Endothelial cell of umbilical vein (primary cell): ENCODE data around the gene MCM3AP. TPM values are rescaled to one million over a fixed set of nuclear protein-coding genes. Genes with fewer than 3 reads are reported as not detected.

Experiments used
- BruUV-seq: library from RNA; stranded (reverse); fragments of 400-500 nt; replicated peaks from 2 replicates; lab custom pipeline; 2021; lab: Mats Ljungman, UMichigan
- CTCF ChIA-PET: fragments of 300-600, 350-600 bp; sonication (Branson Sonifier 250); formaldehyde crosslinking; loops from one replicate; lab custom pipeline; 2021; ENCODE audit warnings: antibody characterized with exemption, inconsistent platforms; lab: Charles Lee
- POLR2A ChIA-PET: fragments of 300-600, 350-600 bp; sonication (Branson Sonifier 250); formaldehyde crosslinking; loops from one replicate; lab custom pipeline; 2021; ENCODE audit warnings: antibody characterized with exemption, inconsistent platforms; lab: Charles Lee
- DNase-seq: peaks from one replicate; pipeline ENCODE4 v3.0.0-alpha.2; 2011; ENCODE audit warnings: low read depth, low spot score
- FAIRE-seq: peaks from 2 replicates; lab custom pipeline; 2011; peaks lifted over from hg19 to GRCh38; lab: Jason Lieb, UNC
- H2AFZ ChIP-seq: 2 replicates; pipeline ENCODE4 v1.6.0; 2012; ENCODE audit warnings: low read depth, low read length, control low read depth, inconsistent platforms
- H3K27ac ChIP-seq: 2 replicates; pipeline ENCODE4 v1.5.1; 2011; ENCODE audit warnings: low read depth, mild to moderate bottlenecking, control low read depth, low read length, moderate library complexity; ENCODE audit not compliant: insufficient read depth
- H3K27me3 ChIP-seq, 2 experiments: 2 replicates each; pipeline versions ENCODE4 v1.6.0 to v1.6.1; 2011; ENCODE audit warnings: low read length in 2 of 2, mixed read lengths in 1 of 2; ENCODE audit not compliant: control insufficient read depth in 2 of 2, insufficient read depth in 2 of 2
- H3K36me3 ChIP-seq, 2 experiments: 2 replicates in 1 of 2; 3 replicates in 1 of 2; pipeline ENCODE4 v1.5.1; 2011; ENCODE audit warnings: low read length in 2 of 2, mild to moderate bottlenecking in 1 of 2, moderate library complexity in 1 of 2; ENCODE audit not compliant: control insufficient read depth in 2 of 2, insufficient read depth in 2 of 2; ENCODE audit errors: extremely low read depth in 1 of 2
- H3K4me1 ChIP-seq: 3 replicates; pipeline ENCODE4 v1.5.1; 2011; ENCODE audit warnings: mild to moderate bottlenecking, low read length; ENCODE audit not compliant: control insufficient read depth, insufficient read depth; ENCODE audit errors: extremely low read depth
- H3K4me2 ChIP-seq: 2 replicates; pipeline ENCODE4 v1.6.1; 2011; ENCODE audit warnings: low read length, control low read depth, mixed read lengths; ENCODE audit not compliant: insufficient read depth
- H3K4me3 ChIP-seq, 3 experiments: fragments of 200-600 bp in 1 of 3; sonication (generic), shearing (Covaris generic) in 1 of 3; replicated peaks in 1 of 3; 2 replicates each; pipeline ENCODE4 v1.5.1; 2011 to 2016; ENCODE audit warnings: control low read depth in 3 of 3, low read length in 3 of 3, mild to moderate bottlenecking in 2 of 3, inconsistent platforms in 1 of 3, low read depth in 1 of 3, moderate library complexity in 1 of 3; ENCODE audit not compliant: insufficient read depth in 1 of 3
- H3K79me2 ChIP-seq: 2 replicates; pipeline ENCODE4 v1.6.0; 2012; ENCODE audit warnings: low read length, inconsistent platforms; ENCODE audit not compliant: control insufficient read depth, insufficient read depth
- H3K9ac ChIP-seq: replicated peaks from 2 replicates; pipeline ENCODE3; 2011; ENCODE audit warnings: low read length, control low read depth; ENCODE audit not compliant: insufficient read depth; ENCODE audit errors: extremely low read depth
- H3K9me1 ChIP-seq: replicated peaks from 3 replicates; pipeline ENCODE4 v1.6.0; 2011; ENCODE audit warnings: mild to moderate bottlenecking, low read length; ENCODE audit not compliant: control insufficient read depth, insufficient read depth; ENCODE audit errors: extremely low read depth
- H3K9me3 ChIP-seq: replicated peaks from 2 replicates; pipeline ENCODE4 v1.5.1; 2012; ENCODE audit warnings: low read length, inconsistent platforms; ENCODE audit not compliant: control insufficient read depth, insufficient read depth
- H4K20me1 ChIP-seq: replicated peaks from 2 replicates; pipeline ENCODE3; 2011; ENCODE audit warnings: mild to moderate bottlenecking, low read length; ENCODE audit not compliant: control insufficient read depth, insufficient read depth; ENCODE audit errors: extremely low read depth
- EZH2 ChIP-seq: IDR thresholded peaks from 2 replicates; pipeline ENCODE4 v1.6.1; 2012; ENCODE audit warnings: borderline replicate concordance, low read depth, mild to moderate bottlenecking, moderate library complexity, low read length, inconsistent platforms; ENCODE audit not compliant: severe bottlenecking
- FOS ChIP-seq: IDR thresholded peaks from 2 replicates; pipeline ENCODE4 v1.6.1; 2011; ENCODE audit warnings: mild to moderate bottlenecking, low read length, moderate library complexity, borderline replicate concordance; ENCODE audit not compliant: insufficient read depth
- GATA2 ChIP-seq: IDR thresholded peaks from 2 replicates; pipeline ENCODE4 v1.7.0; 2011; ENCODE audit warnings: low read depth, mild to moderate bottlenecking, moderate library complexity, mixed read lengths, low read length; ENCODE audit not compliant: insufficient read length, insufficient read depth
- JUN ChIP-seq: IDR thresholded peaks from 2 replicates; pipeline ENCODE4 v1.6.1; 2011; ENCODE audit warnings: borderline replicate concordance, low read depth; ENCODE audit not compliant: insufficient read length, insufficient read depth
- MYC ChIP-seq: IDR thresholded peaks from one replicate; pipeline ENCODE4 v1.6.1; 2011; ENCODE audit warnings: mild to moderate bottlenecking, low read depth, low read length
- POLR2A ChIP-seq: IDR thresholded peaks from 2 replicates; pipeline ENCODE4 v1.6.1; 2012; ENCODE audit warnings: low read depth, mild to moderate bottlenecking, control low read depth, low read length
- POLR2AphosphoS5 ChIP-seq: IDR thresholded peaks from 2 replicates; pipeline ENCODE4 v1.6.1; 2012; ENCODE audit warnings: low read depth, mild to moderate bottlenecking, control low read depth, low read length, moderate library complexity; ENCODE audit not compliant: insufficient read depth
- dilution Hi-C: fragments of 300-500 bp; cut with MboI; formaldehyde crosslinking; loops from one replicate; pipeline ENCODE4 v1.15.0; 2019; ENCODE audit warnings: low sequenced_read_pairs; ENCODE audit not compliant: extremely low pct_ligation_motif_present
- intact Hi-C: fragments of 100-400 bp; cut with micrococcal nuclease; formaldehyde crosslinking; loops from one replicate; pipeline ENCODE4 v1.10.0; 2022
- polyA plus RNA-seq, 4 experiments: library from polyadenylated mRNA; depleted of rRNA in 3 of 4; stranded (reverse) in 3 of 4; unstranded in 1 of 4; fragments of >200 nt; gene quantifications; 2 replicates each; pipeline versions ENCODE4 v1.2.1 to v1.2.3, GENCODE V29; 2011 to 2012; ENCODE audit warnings: missing spikeins in 1 of 4
- total RNA-seq: library from RNA; stranded (reverse); gene quantifications from 2 replicates; pipeline ENCODE4 v1.2.3, GENCODE V29; 2021
- TF ChIP-seq, protein P1 (sequence below), 2 donors: IDR thresholded peaks; 1 replicate in 1 of 2; 2 replicates in 1 of 2; pipeline ENCODE4 v1.5.1; 2011; ENCODE audit warnings: low read length in 2 of 2, mild to moderate bottlenecking in 2 of 2, moderate library complexity in 2 of 2, control low read depth in 1 of 2, inconsistent platforms in 1 of 2, low read depth in 1 of 2; ENCODE audit not compliant: insufficient read depth in 1 of 2; ENCODE audit errors: extremely low read depth in 1 of 2
- TF ChIP-seq, protein P2 (sequence below): IDR thresholded peaks from 2 replicates; pipeline ENCODE4 v1.6.1; 2011; ENCODE audit not compliant: insufficient read depth, insufficient read length

The MCM3AP gene
- total and polyA plus RNA-seq, 2 donors (not counting 3 experiments of a cell fraction or from before 2014, with no cell fraction given), result 37.9 to 115 TPM

DNA sequence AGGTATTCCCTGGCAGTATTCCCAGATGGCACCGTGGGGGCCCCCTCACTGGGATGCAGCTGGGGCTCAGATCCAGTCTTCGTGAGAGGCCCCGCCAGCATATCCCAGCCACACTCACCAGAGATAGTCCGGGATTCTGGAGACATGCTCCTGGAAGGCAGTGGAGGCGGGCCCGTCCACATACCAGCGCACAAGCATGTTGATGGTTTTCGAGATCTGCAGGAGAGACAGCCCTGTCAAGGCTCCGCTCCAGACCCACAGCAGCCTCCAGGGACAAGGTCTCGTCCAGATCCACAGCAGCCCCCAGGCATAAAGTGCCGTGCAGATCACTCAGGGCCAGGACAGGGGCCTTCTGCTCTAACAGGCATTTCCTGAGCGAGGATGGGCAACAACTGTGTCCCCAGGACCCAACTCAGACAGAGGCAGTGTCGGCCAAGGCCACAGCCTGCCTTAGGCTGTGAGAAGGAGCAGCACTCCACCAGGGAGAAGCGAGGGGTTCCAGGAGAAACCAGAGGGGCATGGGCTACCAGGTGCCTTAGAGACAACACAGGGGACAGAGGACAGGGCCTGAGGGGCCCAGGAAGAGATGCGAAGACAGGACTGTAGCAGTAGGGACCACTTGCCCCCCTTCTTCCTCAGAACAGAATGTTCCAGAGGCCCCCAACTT lies 71.7 kb downstream of the MCM3AP start:
- Histone ChIP-seq H3K9me3 (no peaks in the 10 kb centered on the region), H3K9ac (no peak overlapping the region), H3K27me3 (no peaks in the 10 kb centered on the region), H3K4me1 (no peaks in the 10 kb centered on the region), H3K36me3 (peaks cover 10 to 25% of the 10 kb centered on the region in 2 experiments), H3K4me3 (no peak overlapping the region), H3K4me2 (no peak overlapping the region), H3K9me1 (no peaks in the 10 kb centered on the region), H3K27ac (no peak overlapping the region), H2AFZ (no peak overlapping the region), H4K20me1 (no peaks in the 10 kb centered on the region), H3K79me2 (no peaks in the 10 kb centered on the region)
- FAIRE-seq (no peak), DNase-seq (no peak)
- no TSS peak for BruUV-seq
- CTCF ChIA-PET, result no interaction called here
- no peak for TF ChIP-seq FOS
- TF ChIP-seq, protein P1, sequence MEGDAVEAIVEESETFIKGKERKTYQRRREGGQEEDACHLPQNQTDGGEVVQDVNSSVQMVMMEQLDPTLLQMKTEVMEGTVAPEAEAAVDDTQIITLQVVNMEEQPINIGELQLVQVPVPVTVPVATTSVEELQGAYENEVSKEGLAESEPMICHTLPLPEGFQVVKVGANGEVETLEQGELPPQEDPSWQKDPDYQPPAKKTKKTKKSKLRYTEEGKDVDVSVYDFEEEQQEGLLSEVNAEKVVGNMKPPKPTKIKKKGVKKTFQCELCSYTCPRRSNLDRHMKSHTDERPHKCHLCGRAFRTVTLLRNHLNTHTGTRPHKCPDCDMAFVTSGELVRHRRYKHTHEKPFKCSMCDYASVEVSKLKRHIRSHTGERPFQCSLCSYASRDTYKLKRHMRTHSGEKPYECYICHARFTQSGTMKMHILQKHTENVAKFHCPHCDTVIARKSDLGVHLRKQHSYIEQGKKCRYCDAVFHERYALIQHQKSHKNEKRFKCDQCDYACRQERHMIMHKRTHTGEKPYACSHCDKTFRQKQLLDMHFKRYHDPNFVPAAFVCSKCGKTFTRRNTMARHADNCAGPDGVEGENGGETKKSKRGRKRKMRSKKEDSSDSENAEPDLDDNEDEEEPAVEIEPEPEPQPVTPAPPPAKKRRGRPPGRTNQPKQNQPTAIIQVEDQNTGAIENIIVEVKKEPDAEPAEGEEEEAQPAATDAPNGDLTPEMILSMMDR (IDR thresholded peaks at IDR 0.05; ENCODE audit: extremely low read depth in 1 of 2, insufficient read depth in 1 of 2, low read depth in 1 of 2, low read length in 2 of 2), result no peak
- no peak for TF ChIP-seq GATA2
- TF ChIP-seq POLR2A, result no peak
- no peak for TF ChIP-seq MYC
- TF ChIP-seq, protein P2, sequence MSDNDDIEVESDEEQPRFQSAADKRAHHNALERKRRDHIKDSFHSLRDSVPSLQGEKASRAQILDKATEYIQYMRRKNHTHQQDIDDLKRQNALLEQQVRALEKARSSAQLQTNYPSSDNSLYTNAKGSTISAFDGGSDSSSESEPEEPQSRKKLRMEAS, result no peak
- TF ChIP-seq JUN, result no peak
- no peak for TF ChIP-seq EZH2
- no peak for TF ChIP-seq POLR2AphosphoS5
- dilution Hi-C loops, result no loop called here
- intact Hi-C loops, result no loop called here
- POLR2A ChIA-PET, result no interaction called here
